Kidney (tissue), 14 donors: ENCODE data around the gene C1QB. TPM values are rescaled to one million over a fixed set of nuclear protein-coding genes. Genes with fewer than 3 reads are reported as not detected.
A peak's percentile ranks its signal among the peaks of the same experiment; 100 is the strongest.

ENCODE experiments used
- DNase-seq, 5 donors: peaks; one replicate each; pipeline ENCODE4 v3.0.0-alpha.2; 2013 to 2020
- FAIRE-seq: peaks from 2 replicates; lab custom pipeline; 2012; peaks lifted over from hg19 to GRCh38; lab: Jason Lieb, UNC
- H3K27ac ChIP-seq, 2 donors: one replicate each; pipeline ENCODE4 v1.7.0; 2013; ENCODE audit warnings: low read depth in 2 of 2, low read length in 2 of 2, inconsistent platforms in 1 of 2
- H3K27me3 ChIP-seq: one replicate; pipeline ENCODE4 v1.7.1; 2013; ENCODE audit warnings: low read length, inconsistent platforms; ENCODE audit not compliant: control insufficient read depth, insufficient read depth
- H3K36me3 ChIP-seq, 3 donors: one replicate each; pipeline versions ENCODE4 v1.7.0 to v1.7.1; 2013; ENCODE audit warnings: low read length in 3 of 3, control low read depth in 1 of 3, inconsistent platforms in 1 of 3; ENCODE audit not compliant: insufficient read depth in 3 of 3, control insufficient read depth in 2 of 3
- H3K4me1 ChIP-seq, 3 donors: one replicate each; pipeline versions ENCODE4 v1.7.0 to v1.7.1; 2013; ENCODE audit warnings: low read length in 3 of 3, inconsistent platforms in 1 of 3, low read depth in 1 of 3; ENCODE audit not compliant: control insufficient read depth in 2 of 3, insufficient read depth in 2 of 3
- H3K4me3 ChIP-seq, 3 donors: one replicate each; pipeline versions ENCODE4 v1.7.0 to v1.8.1; 2013; ENCODE audit warnings: low read length in 3 of 3, control low read depth in 1 of 3, inconsistent platforms in 1 of 3
- H3K9ac ChIP-seq, 3 donors: one replicate each; pipeline versions ENCODE4 v1.7.0 to v1.7.1; 2013; ENCODE audit warnings: low read length in 3 of 3, control low read depth in 1 of 3, inconsistent platforms in 1 of 3
- H3K9me3 ChIP-seq, 3 donors: one replicate each; pipeline versions ENCODE4 v1.7.0 to v1.7.1; 2013; ENCODE audit warnings: low read length in 3 of 3, control low read depth in 1 of 3, inconsistent platforms in 1 of 3; ENCODE audit not compliant: control insufficient read depth in 2 of 3, insufficient read depth in 1 of 3
- intact Hi-C: fragments of 100-400 bp; cut with DNase I; formaldehyde crosslinking; loops from one replicate; pipeline ENCODE4 v1.11.1; 2022
- polyA plus RNA-seq: library from polyadenylated mRNA; stranded (reverse); fragments of 350-450 nt; fragmentation: Illumina TruSeq; extraction: RNeasy Lipid Tissue Mini Kit (QIAGEN cat#74804); gene quantifications from one replicate; pipeline ENCODE4 v1.2.3, GENCODE V29; 2014; ENCODE audit warnings: low read depth, low replicate concordance; ENCODE audit not compliant: insufficient read depth
- total RNA-seq: library from RNA; stranded (reverse); fragmentation: NEBNext Ultra II Directional; extraction: Animal tissue kit (Norgen Biotek cat#: 25700); gene quantifications from one replicate; pipeline ENCODE4 v1.2.1, GENCODE V29; 2021
- TF ChIP-seq, protein P1 (sequence below): IDR thresholded peaks from 3 replicates; pipeline ENCODE4 v1.5.1; 2012; ENCODE audit warnings: mild to moderate bottlenecking, moderate library complexity, borderline replicate concordance; ENCODE audit not compliant: insufficient read depth; ENCODE audit errors: extremely low read depth
- donor health status: control.
- donor health status: control.
- donor health status: control.
- donor health status: control.
- donor health status: control.
- donor health status: DM: yes; HTN: yes; CAD: no.
- donor health status: Normal renal cell carcinoma (clear cell type).

The C1QB gene
- total and polyA plus RNA-seq, 2 donors from 2014 or later: 95.1 to 296 TPM

DNA sequence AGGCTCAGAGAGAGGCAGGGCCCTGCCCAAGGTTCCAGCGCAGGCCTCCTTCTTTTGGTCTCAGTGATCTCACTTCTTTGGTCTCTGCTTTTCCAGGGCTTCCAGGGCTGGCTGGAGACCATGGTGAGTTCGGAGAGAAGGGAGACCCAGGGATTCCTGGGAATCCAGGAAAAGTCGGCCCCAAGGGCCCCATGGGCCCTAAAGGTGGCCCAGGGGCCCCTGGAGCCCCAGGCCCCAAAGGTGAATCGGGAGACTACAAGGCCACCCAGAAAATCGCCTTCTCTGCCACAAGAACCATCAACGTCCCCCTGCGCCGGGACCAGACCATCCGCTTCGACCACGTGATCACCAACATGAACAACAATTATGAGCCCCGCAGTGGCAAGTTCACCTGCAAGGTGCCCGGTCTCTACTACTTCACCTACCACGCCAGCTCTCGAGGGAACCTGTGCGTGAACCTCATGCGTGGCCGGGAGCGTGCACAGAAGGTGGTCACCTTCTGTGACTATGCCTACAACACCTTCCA is 7.7 kb downstream of the C1QB start:
- H3K36me3 ChIP-seq: no peaks in the 10 kb centered on the region
- DNase-seq: no peak

DNA sequence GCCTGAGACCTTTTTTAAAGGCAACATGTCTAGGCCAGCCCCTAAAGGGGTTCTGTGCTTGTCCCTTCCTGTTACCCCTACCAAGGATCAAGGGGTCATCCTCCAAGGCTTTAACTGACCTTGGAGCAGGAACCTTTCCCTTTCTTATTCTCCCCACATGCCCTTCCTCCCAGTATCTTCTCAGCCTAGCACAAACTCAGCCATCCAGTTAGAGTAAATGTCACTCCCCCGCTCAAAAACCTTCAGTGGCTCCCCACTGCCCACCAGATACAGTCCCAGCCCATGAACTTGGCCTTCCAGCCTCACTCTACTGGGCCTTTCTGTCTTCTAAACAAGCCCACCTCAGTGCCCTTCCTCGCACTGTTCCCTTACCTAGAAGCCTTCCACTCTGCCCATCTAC is 8.8 kb downstream of the C1QB start:
- TF ChIP-seq, protein P1, sequence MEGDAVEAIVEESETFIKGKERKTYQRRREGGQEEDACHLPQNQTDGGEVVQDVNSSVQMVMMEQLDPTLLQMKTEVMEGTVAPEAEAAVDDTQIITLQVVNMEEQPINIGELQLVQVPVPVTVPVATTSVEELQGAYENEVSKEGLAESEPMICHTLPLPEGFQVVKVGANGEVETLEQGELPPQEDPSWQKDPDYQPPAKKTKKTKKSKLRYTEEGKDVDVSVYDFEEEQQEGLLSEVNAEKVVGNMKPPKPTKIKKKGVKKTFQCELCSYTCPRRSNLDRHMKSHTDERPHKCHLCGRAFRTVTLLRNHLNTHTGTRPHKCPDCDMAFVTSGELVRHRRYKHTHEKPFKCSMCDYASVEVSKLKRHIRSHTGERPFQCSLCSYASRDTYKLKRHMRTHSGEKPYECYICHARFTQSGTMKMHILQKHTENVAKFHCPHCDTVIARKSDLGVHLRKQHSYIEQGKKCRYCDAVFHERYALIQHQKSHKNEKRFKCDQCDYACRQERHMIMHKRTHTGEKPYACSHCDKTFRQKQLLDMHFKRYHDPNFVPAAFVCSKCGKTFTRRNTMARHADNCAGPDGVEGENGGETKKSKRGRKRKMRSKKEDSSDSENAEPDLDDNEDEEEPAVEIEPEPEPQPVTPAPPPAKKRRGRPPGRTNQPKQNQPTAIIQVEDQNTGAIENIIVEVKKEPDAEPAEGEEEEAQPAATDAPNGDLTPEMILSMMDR: no peak
- FAIRE-seq: no peak

More for the DNA sequence above, 7.7 kb downstream of the C1QB start:
- no peak for FAIRE-seq
- H3K27me3 ChIP-seq: no peaks in the 10 kb centered on the region
- TF ChIP-seq, protein P1: no peak
- no peak overlapping the region for H3K4me3 ChIP-seq
- H3K27ac ChIP-seq: no peak overlapping the region
- no peaks in the 10 kb centered on the region for H3K9me3 ChIP-seq
- intact Hi-C loops: no loop called here
- no peaks in the 10 kb centered on the region for H3K4me1 ChIP-seq
- H3K9ac ChIP-seq: no peak overlapping the region

DNA sequence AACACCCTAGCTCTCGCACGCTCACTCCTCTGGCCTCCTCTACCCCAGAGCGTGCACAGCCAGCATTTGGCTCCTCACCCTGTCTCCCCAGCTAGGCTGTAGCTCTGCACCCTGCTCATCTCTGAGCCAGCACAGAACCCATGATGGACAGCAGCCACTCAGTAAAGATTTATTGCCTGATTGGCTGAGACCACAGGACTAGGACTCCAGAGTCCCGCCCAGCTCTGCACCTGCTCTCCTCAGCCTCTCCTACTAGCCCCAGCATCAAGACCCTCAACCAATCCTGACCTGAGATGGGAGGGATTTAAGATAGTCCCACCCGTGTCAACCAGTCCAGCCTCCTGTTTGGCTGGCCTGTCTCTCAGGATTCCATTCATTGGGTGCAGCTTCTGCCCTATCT is 9.3 kb downstream of the C1QB start:
- FAIRE-seq: no peak
- TF ChIP-seq, protein P1: no peak

More for the DNA sequence above, 8.8 kb downstream of the C1QB start:
- H3K27ac ChIP-seq: no peak overlapping the region
- H3K27me3 ChIP-seq: no peaks in the 10 kb centered on the region
- H3K9me3 ChIP-seq: no peaks in the 10 kb centered on the region
- no peaks in the 10 kb centered on the region for H3K4me1 ChIP-seq
- H3K4me3 ChIP-seq: no peak overlapping the region
- DNase-seq: no peak
- H3K36me3 ChIP-seq: no peaks in the 10 kb centered on the region
- intact Hi-C loops: no loop called here
- no peak overlapping the region for H3K9ac ChIP-seq

DNA sequence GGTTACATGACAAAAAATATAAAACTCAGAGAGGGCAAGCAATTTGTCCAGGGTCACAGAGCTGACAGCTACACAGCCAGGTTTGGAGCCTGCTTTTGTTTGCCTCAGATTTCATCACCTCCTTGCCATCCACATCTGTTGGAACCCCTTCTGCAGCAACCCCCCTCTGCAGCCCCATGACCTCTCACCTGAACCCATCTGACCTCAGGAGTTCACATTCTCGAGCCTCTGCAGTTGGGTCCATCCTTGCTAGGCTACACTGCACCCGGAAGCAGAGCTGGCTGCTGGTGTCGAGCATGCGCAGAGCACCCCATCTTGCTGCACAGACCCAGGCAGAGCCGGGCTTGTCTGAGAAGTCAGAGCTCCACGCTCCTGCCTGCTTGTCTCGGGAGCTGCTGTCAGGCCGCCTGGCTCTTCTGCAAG is 10.0 kb downstream of the C1QB start:
- peak in 1 of 5 donors; percentile 67 for DNase-seq
- TF ChIP-seq, protein P1: no peak
- Histone ChIP-seq H3K9ac (no peak overlapping the region), H3K27ac (no peak overlapping the region), H3K4me3 (no peak overlapping the region), H3K36me3 (no peaks in the 10 kb centered on the region), H3K4me1 (no peaks in the 10 kb centered on the region), H3K27me3 (no peaks in the 10 kb centered on the region), H3K9me3 (no peaks in the 10 kb centered on the region)
- no peak for FAIRE-seq
- intact Hi-C loops: no loop called here

More for the DNA sequence above, 9.3 kb downstream of the C1QB start:
- Histone ChIP-seq H3K36me3 (no peaks in the 10 kb centered on the region), H3K9me3 (no peaks in the 10 kb centered on the region), H3K4me1 (no peaks in the 10 kb centered on the region), H3K9ac (no peak overlapping the region), H3K27me3 (no peaks in the 10 kb centered on the region), H3K27ac (no peak overlapping the region), H3K4me3 (no peak overlapping the region)
- DNase-seq: no peak
- intact Hi-C loops: no loop called here
